Measurements from ENCODE around the gene LRP10.

Gene LRP10

GRCh38 chr14:22865424-22866405, 5.8 kb upstream of the LRP10 start:
- DNase-seq (ENCODE audit: low read depth in 2 of 2), result no peak

DNA sequence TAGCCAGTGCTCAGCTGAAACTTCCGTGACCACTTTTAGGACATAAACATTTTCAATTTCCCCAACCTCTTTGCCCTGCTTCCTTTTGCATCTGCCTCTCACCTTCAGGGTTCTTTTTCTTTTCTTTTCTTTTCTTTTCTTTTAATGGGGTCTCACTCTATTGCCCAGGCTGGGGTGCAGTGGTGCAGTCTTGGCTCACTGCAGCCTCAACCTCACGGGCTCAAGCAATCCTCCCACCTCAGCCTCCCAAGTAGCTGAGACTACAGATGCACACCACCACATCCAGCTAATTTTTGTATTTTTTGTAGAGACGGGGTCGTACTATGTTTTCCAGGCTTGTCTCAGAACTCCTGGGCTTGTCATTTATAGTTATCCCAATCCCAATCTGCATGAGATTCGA, 4.7 kb upstream of the LRP10 start:
- DNase-seq (ENCODE audit: low read depth in 2 of 2), result no peak

DNA sequence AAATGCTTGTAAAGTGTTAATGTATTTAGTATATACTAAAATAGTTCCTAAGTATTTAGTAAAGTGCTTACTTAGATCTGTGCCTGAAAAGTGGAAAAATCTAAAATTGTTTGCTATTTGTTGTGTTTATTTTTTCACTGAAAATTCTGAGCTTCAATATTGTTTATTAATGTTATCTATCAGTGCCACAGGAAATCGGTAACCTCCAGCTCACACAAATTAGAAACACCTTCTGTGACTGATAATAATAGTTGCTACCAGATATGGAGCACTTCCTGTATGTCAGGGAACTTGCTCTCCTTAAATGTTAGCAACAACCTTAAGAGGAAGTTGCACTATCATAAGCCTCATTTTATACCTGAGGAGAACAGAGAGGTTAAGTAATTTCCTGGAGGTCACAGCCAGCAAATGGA, 723 bp upstream of the LRP10 start:
- no peak for DNase-seq (ENCODE audit: low read depth in 2 of 2)

- DNase-seq (ENCODE audit: low read depth in 2 of 2), result peak; percentile 54 to 59
These were observed 693 bp downstream of the LRP10 start for GRCh38 chr14:22872033-22872832.

- DNase-seq (ENCODE audit: low read depth in 2 of 2), result no peak
These were observed 1.4 kb downstream of the LRP10 start for GRCh38 chr14:22872833-22873520.

DNA sequence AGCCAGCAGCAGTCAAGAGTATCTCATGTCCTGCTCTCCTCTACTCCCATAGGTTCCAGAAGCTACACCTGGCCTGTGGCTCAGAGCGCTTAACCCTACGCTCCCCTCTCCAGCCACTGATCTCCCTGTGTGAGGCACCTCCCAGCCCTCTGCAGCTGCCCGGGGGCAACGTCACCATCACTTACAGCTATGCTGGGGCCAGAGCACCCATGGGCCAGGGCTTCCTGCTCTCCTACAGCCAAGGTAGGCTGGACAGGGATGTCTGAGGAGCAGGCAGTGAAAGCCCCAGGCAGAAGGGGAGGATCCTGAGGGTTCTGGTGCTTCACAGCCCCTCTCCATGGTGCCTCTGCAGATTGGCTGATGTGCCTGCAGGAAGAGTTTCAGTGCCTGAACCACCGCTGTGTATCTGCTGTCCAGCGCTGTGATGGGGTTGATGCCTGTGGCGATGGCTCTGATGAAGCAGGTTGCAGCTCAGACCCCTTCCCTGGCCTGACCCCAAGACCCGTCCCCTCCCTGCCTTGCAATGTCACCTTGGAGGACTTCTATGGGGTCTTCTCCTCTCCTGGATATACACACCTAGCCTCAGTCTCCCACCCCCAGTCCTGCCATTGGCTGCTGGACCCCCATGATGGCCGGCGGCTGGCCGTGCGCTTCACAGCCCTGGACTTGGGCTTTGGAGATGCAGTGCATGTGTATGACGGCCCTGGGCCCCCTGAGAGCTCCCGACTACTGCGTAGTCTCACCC, 3.6 kb downstream of the LRP10 start:
- DNase-seq (ENCODE audit: low read depth in 2 of 2), result no peak

DNA sequence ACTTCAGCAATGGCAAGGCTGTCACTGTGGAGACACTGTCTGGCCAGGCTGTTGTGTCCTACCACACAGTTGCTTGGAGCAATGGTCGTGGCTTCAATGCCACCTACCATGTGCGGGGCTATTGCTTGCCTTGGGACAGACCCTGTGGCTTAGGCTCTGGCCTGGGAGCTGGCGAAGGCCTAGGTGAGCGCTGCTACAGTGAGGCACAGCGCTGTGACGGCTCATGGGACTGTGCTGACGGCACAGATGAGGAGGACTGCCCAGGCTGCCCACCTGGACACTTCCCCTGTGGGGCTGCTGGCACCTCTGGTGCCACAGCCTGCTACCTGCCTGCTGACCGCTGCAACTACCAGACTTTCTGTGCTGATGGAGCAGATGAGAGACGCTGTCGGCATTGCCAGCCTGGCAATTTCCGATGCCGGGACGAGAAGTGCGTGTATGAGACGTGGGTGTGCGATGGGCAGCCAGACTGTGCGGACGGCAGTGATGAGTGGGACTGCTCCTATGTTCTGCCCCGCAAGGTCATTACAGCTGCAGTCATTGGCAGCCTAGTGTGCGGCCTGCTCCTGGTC, 4.3 kb downstream of the LRP10 start:
- DNase-seq (ENCODE audit: low read depth in 2 of 2), result no peak

DNA sequence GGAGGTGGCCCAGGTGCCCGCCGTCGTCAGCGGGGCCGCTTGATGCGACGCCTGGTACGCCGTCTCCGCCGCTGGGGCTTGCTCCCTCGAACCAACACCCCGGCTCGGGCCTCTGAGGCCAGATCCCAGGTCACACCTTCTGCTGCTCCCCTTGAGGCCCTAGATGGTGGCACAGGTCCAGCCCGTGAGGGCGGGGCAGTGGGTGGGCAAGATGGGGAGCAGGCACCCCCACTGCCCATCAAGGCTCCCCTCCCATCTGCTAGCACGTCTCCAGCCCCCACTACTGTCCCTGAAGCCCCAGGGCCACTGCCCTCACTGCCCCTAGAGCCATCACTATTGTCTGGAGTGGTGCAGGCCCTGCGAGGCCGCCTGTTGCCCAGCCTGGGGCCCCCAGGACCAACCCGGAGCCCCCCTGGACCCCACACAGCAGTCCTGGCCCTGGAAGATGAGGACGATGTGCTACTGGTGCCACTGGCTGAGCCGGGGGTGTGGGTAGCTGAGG, 5.5 kb downstream of the LRP10 start:
- no peak for DNase-seq (ENCODE audit: low read depth in 2 of 2)

DNA sequence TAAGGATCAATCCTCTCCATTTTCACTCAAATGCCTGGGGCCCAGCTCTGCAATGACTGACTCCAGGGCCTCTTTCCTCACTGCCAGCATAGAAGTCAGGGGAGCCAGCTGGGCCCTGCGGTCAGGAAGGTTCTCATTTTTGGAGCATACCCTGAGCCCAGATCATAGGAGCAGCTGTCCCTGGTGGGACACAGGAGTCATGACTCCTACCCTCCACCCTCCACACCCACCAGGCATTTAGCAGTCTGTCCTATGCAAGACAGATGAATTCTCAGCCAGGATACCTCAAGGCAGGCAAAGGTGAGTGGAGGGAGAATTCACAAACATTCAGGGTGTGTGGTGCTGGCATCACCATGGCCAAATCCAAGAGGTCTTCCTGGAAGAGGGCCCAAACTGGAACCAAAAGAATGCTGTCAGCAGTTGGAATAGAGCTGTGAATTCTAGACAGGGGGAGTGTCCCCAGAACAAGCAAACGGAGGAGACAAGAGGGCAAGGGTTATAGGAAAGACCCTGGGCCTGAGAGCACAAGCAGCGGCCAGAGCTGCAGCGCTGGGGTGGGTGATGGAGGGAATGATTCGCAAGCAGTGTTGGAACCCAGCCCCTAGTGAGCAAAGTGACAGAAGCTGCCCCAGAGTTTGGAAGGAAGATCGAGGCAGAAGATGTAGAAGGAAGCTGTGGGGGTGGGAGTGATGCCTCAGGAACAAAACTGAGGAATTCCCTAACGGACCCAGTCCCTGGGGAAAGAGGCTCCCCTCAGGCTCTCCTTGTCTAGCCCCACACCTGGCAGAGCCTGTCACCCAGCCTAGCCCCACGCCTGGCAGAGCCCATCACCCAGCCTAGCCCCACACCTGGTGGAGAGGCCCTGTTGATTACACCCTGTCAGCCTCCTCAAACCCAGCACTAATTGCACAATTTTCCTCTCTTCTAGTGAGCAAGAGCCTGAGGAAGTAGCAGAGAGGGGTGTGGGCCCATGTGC, 7.0 kb downstream of the LRP10 start:
- no peak for DNase-seq (ENCODE audit: low read depth in 2 of 2)

DNA sequence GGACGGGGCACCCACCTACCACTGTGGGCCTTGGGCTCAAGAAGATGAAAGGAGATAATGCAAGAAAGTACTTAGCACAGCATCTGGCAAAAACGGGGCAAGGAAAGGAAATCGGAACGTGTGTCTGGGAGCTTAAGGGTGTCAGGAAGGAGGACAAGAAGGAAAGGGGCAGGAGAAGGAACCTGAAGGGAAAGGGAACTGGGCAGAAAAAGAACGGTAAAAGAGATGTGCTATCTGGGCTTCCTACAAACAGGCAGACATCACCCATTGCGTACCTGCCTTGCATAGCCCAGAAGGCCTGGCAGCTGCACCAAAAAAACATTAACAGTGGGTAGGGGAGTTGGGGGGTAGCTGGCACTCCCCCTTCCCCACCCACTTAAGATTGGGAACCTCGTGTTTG, 10.5 kb downstream of the LRP10 start:
- no peak for DNase-seq (ENCODE audit: low read depth in 2 of 2)

DNA sequence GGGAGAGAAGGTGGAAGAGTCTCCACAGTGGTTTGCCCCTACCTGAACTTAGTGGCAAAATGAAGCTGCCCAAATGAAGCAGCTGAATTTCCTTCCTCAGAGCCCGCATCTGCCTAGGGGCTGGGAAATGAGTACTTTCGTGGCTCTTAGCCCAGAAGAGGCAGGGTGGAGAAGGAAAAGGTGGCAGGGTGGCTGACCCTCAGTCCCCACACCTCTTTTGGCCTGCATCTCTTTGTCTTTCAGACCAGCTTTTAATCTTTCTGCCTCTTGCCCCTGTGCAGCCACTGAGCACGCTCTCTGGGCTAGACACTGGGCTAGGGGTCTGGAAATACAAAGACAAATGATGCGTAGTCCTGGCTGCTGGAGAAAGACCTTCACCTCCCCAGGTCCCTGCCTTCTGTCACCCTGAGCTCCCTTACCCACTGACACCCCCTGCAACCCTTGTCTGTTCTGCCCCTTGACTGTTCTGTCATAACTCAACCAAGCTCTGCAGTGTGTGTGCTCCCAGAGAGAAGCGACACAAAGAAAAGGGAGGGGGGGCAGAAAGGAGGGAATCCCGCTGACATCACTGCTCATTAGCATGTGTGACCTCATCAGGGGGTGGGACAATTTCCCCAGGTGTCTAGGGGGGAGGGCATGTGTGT, 11.1 kb downstream of the LRP10 start:
- no peak for DNase-seq (ENCODE audit: low read depth in 2 of 2)

- no peak for DNase-seq (ENCODE audit: low read depth in 2 of 2)
These were observed 11.8 kb downstream of the LRP10 start, which contains the start of gene REM2 for GRCh38 chr14:22883173-22883976. REM2 (plus strand) TSS chr14:22883222; CDS start chr14:22883288, 66 bp downstream.

GRCh38 chr14:22884076-22884737, 12.7 kb downstream of the LRP10 start:
- DNase-seq (ENCODE audit: low read depth in 2 of 2), result no peak

GRCh38 chr14:22884738-22885523, 13.4 kb downstream of the LRP10 start:
- DNase-seq (ENCODE audit: low read depth in 2 of 2), result no peak

GRCh38 chr14:22885975-22886374, 14.4 kb downstream of the LRP10 start:
- no peak for DNase-seq (ENCODE audit: low read depth in 2 of 2)

GRCh38 chr14:22886500-22887259, 15.1 kb downstream of the LRP10 start:
- DNase-seq (ENCODE audit: low read depth in 2 of 2), result peak; percentile 46 to 56
